Adipocyte (in vitro differentiated cells): ENCODE results near the gene ADCY5.
"Not testable (repeated sequence)": the region's sequence is repeated elsewhere in the genome, so short reads cannot be mapped to it uniquely, and the experiment has no call there.

ENCODE experiments used
- DNase-seq: peaks from one replicate; pipeline ENCODE4 v3.0.0-alpha.2; 2015; ENCODE audit warnings: low read depth
- H3K27me3 ChIP-seq: replicated peaks from 2 replicates; pipeline ENCODE4 v1.7.0; 2013; ENCODE audit warnings: mild to moderate bottlenecking, low read length, moderate library complexity; ENCODE audit not compliant: control insufficient read depth, insufficient read depth
- H3K36me3 ChIP-seq: 2 replicates; pipeline ENCODE4 v1.7.0; 2013; ENCODE audit warnings: low read length, mild to moderate bottlenecking, moderate library complexity; ENCODE audit not compliant: control insufficient read depth, insufficient read depth, severe bottlenecking
- H3K4me1 ChIP-seq: 2 replicates; pipeline ENCODE4 v1.7.0; 2013; ENCODE audit warnings: mild to moderate bottlenecking, low read length, moderate library complexity; ENCODE audit not compliant: control insufficient read depth, insufficient read depth
- H3K4me3 ChIP-seq: 2 replicates; pipeline ENCODE4 v1.7.0; 2013; ENCODE audit warnings: mild to moderate bottlenecking, low read length, moderate library complexity
- H3K9ac ChIP-seq: 2 replicates; pipeline ENCODE4 v1.7.0; 2013; ENCODE audit warnings: mild to moderate bottlenecking, low read length, moderate library complexity
- H3K9me3 ChIP-seq: 2 replicates; pipeline ENCODE4 v1.7.0; 2013; ENCODE audit warnings: mild to moderate bottlenecking, low read length, moderate library complexity; ENCODE audit not compliant: control insufficient read depth

The ADCY5 gene

DNA sequence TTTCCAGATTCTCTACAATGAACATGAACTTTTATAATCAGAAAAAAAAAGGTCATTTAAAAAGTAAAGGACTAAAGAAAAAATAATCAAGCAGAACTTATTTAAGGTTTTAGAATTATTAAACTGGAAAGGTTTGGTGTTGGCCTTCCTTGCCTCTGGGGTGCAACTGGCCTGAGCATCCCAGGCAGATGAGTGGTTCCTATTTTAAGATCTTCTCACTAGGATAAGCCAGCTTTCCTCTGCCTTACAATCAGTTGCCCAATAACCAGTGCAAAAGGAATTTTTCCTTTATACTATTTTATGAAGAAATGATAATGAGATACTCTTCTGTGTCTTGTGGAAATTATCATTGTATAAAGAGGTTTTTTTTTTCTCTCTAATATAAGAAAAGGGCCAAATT lies 190.5 kb downstream of the ADCY5 start:
- peaks cover 4% of the 10 kb centered on the region for H3K36me3 ChIP-seq
- H3K9ac ChIP-seq = peak overlapping the region; percentile 16
- no peak overlapping the region for H3K4me3 ChIP-seq
- DNase-seq = peak; percentile 19
- H3K4me1 ChIP-seq = peaks cover 5% of the 10 kb centered on the region
- no peaks in the 10 kb centered on the region for H3K27me3 ChIP-seq
- no peaks in the 10 kb centered on the region for H3K9me3 ChIP-seq

DNA sequence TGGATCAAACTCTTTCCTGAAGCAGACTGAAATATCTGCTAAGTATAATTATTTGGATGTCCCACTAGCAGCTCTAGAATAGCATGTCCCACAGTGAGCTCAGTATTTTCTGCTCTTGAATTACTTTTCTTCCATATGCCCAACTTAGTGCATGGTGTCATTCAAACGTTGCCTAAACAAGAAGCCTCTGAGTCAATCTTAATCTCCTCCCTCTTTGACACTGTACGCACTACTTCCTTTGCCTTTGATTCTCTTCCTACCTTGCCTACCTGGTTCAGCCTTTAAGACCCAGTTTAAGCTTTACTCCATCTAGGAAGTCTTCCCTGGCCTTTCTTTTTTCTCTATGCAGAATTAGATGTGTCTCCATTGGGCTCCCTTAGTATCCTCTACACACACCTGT lies 192.6 kb downstream of the ADCY5 start:
- DNase-seq = no peak
- no peak overlapping the region for H3K9ac ChIP-seq
- peaks cover 9% of the 10 kb centered on the region for H3K36me3 ChIP-seq
- H3K4me1 ChIP-seq = peaks cover 5% of the 10 kb centered on the region
- H3K4me3 ChIP-seq = no peak overlapping the region
- no peaks in the 10 kb centered on the region for H3K9me3 ChIP-seq
- no peaks in the 10 kb centered on the region for H3K27me3 ChIP-seq

DNA sequence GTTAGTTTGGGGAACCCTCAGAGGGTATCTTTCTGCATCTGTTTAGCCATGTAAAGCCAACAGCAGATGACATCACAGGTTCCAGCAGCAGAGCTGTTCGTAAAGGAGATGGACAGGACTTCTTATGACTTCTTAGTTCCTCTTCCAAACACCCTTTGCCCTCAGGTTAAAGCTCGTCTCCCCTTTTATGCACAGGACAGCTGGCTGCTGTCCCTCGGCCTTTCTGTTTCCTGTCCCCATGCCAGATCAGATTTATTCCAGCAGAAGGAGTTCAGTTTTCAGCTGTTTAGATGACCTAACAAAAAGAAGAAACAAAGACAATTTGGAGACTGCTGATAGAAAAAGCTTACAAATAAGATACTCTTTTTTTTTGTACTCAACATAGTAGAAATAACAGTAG lies 202.0 kb downstream of the ADCY5 start:
- H3K27me3 ChIP-seq = no peaks in the 10 kb centered on the region
- no peak for DNase-seq
- no peak overlapping the region for H3K9ac ChIP-seq
- peaks cover 36% of the 10 kb centered on the region for H3K36me3 ChIP-seq
- H3K9me3 ChIP-seq = no peaks in the 10 kb centered on the region
- no peak overlapping the region for H3K4me3 ChIP-seq
- peaks cover 12% of the 10 kb centered on the region for H3K4me1 ChIP-seq

DNA sequence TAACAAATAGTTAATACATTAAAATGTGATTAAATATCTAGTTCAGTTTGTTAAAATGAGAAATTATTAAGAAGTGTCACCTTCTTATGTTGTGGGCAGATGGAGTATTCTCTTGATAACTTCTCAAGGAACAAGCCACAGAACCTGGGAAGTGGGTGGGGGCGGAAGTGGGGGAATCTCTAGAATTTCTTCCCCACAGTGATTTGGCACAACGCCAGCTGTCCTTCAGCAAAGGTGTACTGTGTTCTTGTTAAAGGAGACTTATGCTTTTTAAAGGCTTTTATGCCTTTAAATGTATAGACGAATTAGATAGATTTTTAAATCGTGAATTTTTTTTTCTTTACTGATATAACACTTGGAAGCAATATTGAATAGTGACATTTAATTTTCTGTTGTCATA lies 204.8 kb downstream of the ADCY5 start:
- Histone ChIP-seq H3K4me1 (peaks cover 12% of the 10 kb centered on the region), H3K9me3 (no peaks in the 10 kb centered on the region), H3K27me3 (no peaks in the 10 kb centered on the region), H3K9ac (no peak overlapping the region), H3K4me3 (no peak overlapping the region), H3K36me3 (peaks cover 38% of the 10 kb centered on the region)
- DNase-seq = no peak

DNA sequence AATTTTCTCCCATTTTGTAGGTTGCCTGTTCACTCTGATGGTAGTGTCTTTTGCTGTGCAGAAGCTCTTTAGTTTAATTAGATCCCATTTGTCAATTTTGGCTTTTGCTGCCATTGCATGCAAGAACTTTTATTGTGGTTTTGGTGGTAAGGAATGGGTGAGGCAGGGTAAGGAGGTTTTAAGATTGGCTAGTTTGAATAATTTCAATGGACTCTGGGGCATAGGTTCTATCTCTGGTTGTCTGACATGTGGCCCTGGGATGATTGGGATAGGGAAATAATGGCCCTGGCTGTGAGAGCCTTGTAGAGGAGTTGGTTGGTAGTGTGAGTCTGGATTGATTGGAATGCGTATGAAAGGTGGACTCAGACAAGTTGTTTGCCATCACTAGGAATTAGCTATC lies 209.1 kb downstream of the ADCY5 start:
- H3K9ac ChIP-seq = no peak overlapping the region
- DNase-seq = no peak
- no peaks in the 10 kb centered on the region for H3K4me1 ChIP-seq
- H3K4me3 ChIP-seq = no peak overlapping the region
- H3K27me3 ChIP-seq = no peaks in the 10 kb centered on the region
- peaks cover 23% of the 10 kb centered on the region for H3K36me3 ChIP-seq
- H3K9me3 ChIP-seq = no peaks in the 10 kb centered on the region

DNA sequence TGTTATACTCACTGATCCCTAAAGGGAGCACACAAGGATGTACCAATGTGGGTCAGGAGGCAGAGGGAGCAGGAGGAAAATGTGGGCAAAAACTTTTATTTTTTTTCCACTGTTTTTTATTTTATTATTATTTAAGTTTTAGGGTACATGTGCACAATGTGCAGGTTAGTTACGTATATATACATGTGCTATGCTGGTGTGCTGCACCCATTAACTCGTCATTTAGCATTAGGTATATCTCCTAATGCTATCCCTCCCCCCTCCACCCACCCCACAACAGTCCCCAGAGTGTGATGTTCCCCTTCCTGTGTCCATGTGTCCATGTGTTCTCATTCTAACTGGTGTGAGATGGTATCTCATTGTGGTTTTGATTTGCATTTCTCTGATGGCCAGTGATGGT lies 209.7 kb downstream of the ADCY5 start:
- not testable (repeated sequence) for H3K4me1 ChIP-seq, H3K9me3 ChIP-seq, H3K9ac ChIP-seq, H3K27me3 ChIP-seq, H3K4me3 ChIP-seq, DNase-seq
- peaks cover 23% of the 10 kb centered on the region for H3K36me3 ChIP-seq

DNA sequence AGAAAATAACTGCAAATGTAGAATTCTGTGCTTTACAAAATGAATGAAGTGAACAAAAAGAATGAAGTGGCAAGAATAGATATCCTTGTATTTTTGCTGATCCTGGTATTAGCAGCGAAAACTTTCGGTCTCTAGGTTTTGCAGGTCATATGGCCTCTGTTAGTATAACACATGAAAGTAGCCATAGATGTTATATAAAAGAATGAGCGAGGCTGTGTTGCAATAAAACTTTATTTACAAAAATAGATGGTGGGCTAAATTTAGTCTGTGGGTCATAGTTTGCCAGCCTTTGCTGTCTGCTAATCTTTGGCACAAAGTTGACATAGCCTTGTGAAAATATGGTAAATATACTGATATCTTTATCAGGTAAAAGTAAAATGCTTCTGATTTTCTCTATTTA lies 212.0 kb downstream of the ADCY5 start:
- Histone ChIP-seq H3K9ac (no peak overlapping the region), H3K36me3 (peaks cover 25% of the 10 kb centered on the region), H3K4me3 (no peak overlapping the region), H3K9me3 (no peaks in the 10 kb centered on the region), H3K27me3 (no peaks in the 10 kb centered on the region), H3K4me1 (no peaks in the 10 kb centered on the region)
- no peak for DNase-seq
